Endothelial cell of umbilical vein (primary cell): ENCODE data around the gene FMN2. TPM values are rescaled to one million over a fixed set of nuclear protein-coding genes. Genes with fewer than 3 reads are reported as not detected.

Experiments
- BruUV-seq: library from RNA; stranded (reverse); fragments of 400-500 nt; replicated peaks from 2 replicates; lab custom pipeline; 2021; lab: Mats Ljungman, UMichigan
- CTCF ChIA-PET: fragments of 300-600, 350-600 bp; sonication (Branson Sonifier 250); formaldehyde crosslinking; loops from one replicate; lab custom pipeline; 2021; ENCODE audit warnings: antibody characterized with exemption, inconsistent platforms; lab: Charles Lee
- POLR2A ChIA-PET: fragments of 300-600, 350-600 bp; sonication (Branson Sonifier 250); formaldehyde crosslinking; loops from one replicate; lab custom pipeline; 2021; ENCODE audit warnings: antibody characterized with exemption, inconsistent platforms; lab: Charles Lee
- DNase-seq: peaks from one replicate; pipeline ENCODE4 v3.0.0-alpha.2; 2011; ENCODE audit warnings: low read depth, low spot score
- FAIRE-seq: peaks from 2 replicates; lab custom pipeline; 2011; peaks lifted over from hg19 to GRCh38; lab: Jason Lieb, UNC
- H2AFZ ChIP-seq: 2 replicates; pipeline ENCODE4 v1.6.0; 2012; ENCODE audit warnings: low read depth, low read length, control low read depth, inconsistent platforms
- H3K27ac ChIP-seq: 2 replicates; pipeline ENCODE4 v1.5.1; 2011; ENCODE audit warnings: low read depth, mild to moderate bottlenecking, control low read depth, low read length, moderate library complexity; ENCODE audit not compliant: insufficient read depth
- H3K27me3 ChIP-seq, 2 experiments: 2 replicates each; pipeline versions ENCODE4 v1.6.0 to v1.6.1; 2011; ENCODE audit warnings: low read length in 2 of 2, mixed read lengths in 1 of 2; ENCODE audit not compliant: control insufficient read depth in 2 of 2, insufficient read depth in 2 of 2
- H3K36me3 ChIP-seq, 2 experiments: 2 replicates in 1 of 2; 3 replicates in 1 of 2; pipeline ENCODE4 v1.5.1; 2011; ENCODE audit warnings: low read length in 2 of 2, mild to moderate bottlenecking in 1 of 2, moderate library complexity in 1 of 2; ENCODE audit not compliant: control insufficient read depth in 2 of 2, insufficient read depth in 2 of 2; ENCODE audit errors: extremely low read depth in 1 of 2
- H3K4me1 ChIP-seq: 3 replicates; pipeline ENCODE4 v1.5.1; 2011; ENCODE audit warnings: mild to moderate bottlenecking, low read length; ENCODE audit not compliant: control insufficient read depth, insufficient read depth; ENCODE audit errors: extremely low read depth
- H3K4me2 ChIP-seq: 2 replicates; pipeline ENCODE4 v1.6.1; 2011; ENCODE audit warnings: low read length, control low read depth, mixed read lengths; ENCODE audit not compliant: insufficient read depth
- H3K4me3 ChIP-seq, 3 experiments: fragments of 200-600 bp in 1 of 3; sonication (generic), shearing (Covaris generic) in 1 of 3; replicated peaks in 1 of 3; 2 replicates each; pipeline ENCODE4 v1.5.1; 2011 to 2016; ENCODE audit warnings: control low read depth in 3 of 3, low read length in 3 of 3, mild to moderate bottlenecking in 2 of 3, inconsistent platforms in 1 of 3, low read depth in 1 of 3, moderate library complexity in 1 of 3; ENCODE audit not compliant: insufficient read depth in 1 of 3
- H3K79me2 ChIP-seq: 2 replicates; pipeline ENCODE4 v1.6.0; 2012; ENCODE audit warnings: low read length, inconsistent platforms; ENCODE audit not compliant: control insufficient read depth, insufficient read depth
- H3K9ac ChIP-seq: replicated peaks from 2 replicates; pipeline ENCODE3; 2011; ENCODE audit warnings: low read length, control low read depth; ENCODE audit not compliant: insufficient read depth; ENCODE audit errors: extremely low read depth
- H3K9me1 ChIP-seq: replicated peaks from 3 replicates; pipeline ENCODE4 v1.6.0; 2011; ENCODE audit warnings: mild to moderate bottlenecking, low read length; ENCODE audit not compliant: control insufficient read depth, insufficient read depth; ENCODE audit errors: extremely low read depth
- H3K9me3 ChIP-seq: replicated peaks from 2 replicates; pipeline ENCODE4 v1.5.1; 2012; ENCODE audit warnings: low read length, inconsistent platforms; ENCODE audit not compliant: control insufficient read depth, insufficient read depth
- H4K20me1 ChIP-seq: replicated peaks from 2 replicates; pipeline ENCODE3; 2011; ENCODE audit warnings: mild to moderate bottlenecking, low read length; ENCODE audit not compliant: control insufficient read depth, insufficient read depth; ENCODE audit errors: extremely low read depth
- EZH2 ChIP-seq: IDR thresholded peaks from 2 replicates; pipeline ENCODE4 v1.6.1; 2012; ENCODE audit warnings: borderline replicate concordance, low read depth, mild to moderate bottlenecking, moderate library complexity, low read length, inconsistent platforms; ENCODE audit not compliant: severe bottlenecking
- FOS ChIP-seq: IDR thresholded peaks from 2 replicates; pipeline ENCODE4 v1.6.1; 2011; ENCODE audit warnings: mild to moderate bottlenecking, low read length, moderate library complexity, borderline replicate concordance; ENCODE audit not compliant: insufficient read depth
- GATA2 ChIP-seq: IDR thresholded peaks from 2 replicates; pipeline ENCODE4 v1.7.0; 2011; ENCODE audit warnings: low read depth, mild to moderate bottlenecking, moderate library complexity, mixed read lengths, low read length; ENCODE audit not compliant: insufficient read length, insufficient read depth
- JUN ChIP-seq: IDR thresholded peaks from 2 replicates; pipeline ENCODE4 v1.6.1; 2011; ENCODE audit warnings: borderline replicate concordance, low read depth; ENCODE audit not compliant: insufficient read length, insufficient read depth
- MYC ChIP-seq: IDR thresholded peaks from one replicate; pipeline ENCODE4 v1.6.1; 2011; ENCODE audit warnings: mild to moderate bottlenecking, low read depth, low read length
- POLR2A ChIP-seq: IDR thresholded peaks from 2 replicates; pipeline ENCODE4 v1.6.1; 2012; ENCODE audit warnings: low read depth, mild to moderate bottlenecking, control low read depth, low read length
- POLR2AphosphoS5 ChIP-seq: IDR thresholded peaks from 2 replicates; pipeline ENCODE4 v1.6.1; 2012; ENCODE audit warnings: low read depth, mild to moderate bottlenecking, control low read depth, low read length, moderate library complexity; ENCODE audit not compliant: insufficient read depth
- dilution Hi-C: fragments of 300-500 bp; cut with MboI; formaldehyde crosslinking; loops from one replicate; pipeline ENCODE4 v1.15.0; 2019; ENCODE audit warnings: low sequenced_read_pairs; ENCODE audit not compliant: extremely low pct_ligation_motif_present
- intact Hi-C: fragments of 100-400 bp; cut with micrococcal nuclease; formaldehyde crosslinking; loops from one replicate; pipeline ENCODE4 v1.10.0; 2022
- polyA plus RNA-seq, 4 experiments: library from polyadenylated mRNA; depleted of rRNA in 3 of 4; stranded (reverse) in 3 of 4; unstranded in 1 of 4; fragments of >200 nt; gene quantifications; 2 replicates each; pipeline versions ENCODE4 v1.2.1 to v1.2.3, GENCODE V29; 2011 to 2012; ENCODE audit warnings: missing spikeins in 1 of 4
- total RNA-seq: library from RNA; stranded (reverse); gene quantifications from 2 replicates; pipeline ENCODE4 v1.2.3, GENCODE V29; 2021
- TF ChIP-seq, protein P1 (sequence below), 2 donors: IDR thresholded peaks; 1 replicate in 1 of 2; 2 replicates in 1 of 2; pipeline ENCODE4 v1.5.1; 2011; ENCODE audit warnings: low read length in 2 of 2, mild to moderate bottlenecking in 2 of 2, moderate library complexity in 2 of 2, control low read depth in 1 of 2, inconsistent platforms in 1 of 2, low read depth in 1 of 2; ENCODE audit not compliant: insufficient read depth in 1 of 2; ENCODE audit errors: extremely low read depth in 1 of 2
- TF ChIP-seq, protein P2 (sequence below): IDR thresholded peaks from 2 replicates; pipeline ENCODE4 v1.6.1; 2011; ENCODE audit not compliant: insufficient read depth, insufficient read length

The FMN2 gene
- total and polyA plus RNA-seq, 2 donors (not counting 3 experiments of a cell fraction or from before 2014, with no cell fraction given) = not detected

DNA sequence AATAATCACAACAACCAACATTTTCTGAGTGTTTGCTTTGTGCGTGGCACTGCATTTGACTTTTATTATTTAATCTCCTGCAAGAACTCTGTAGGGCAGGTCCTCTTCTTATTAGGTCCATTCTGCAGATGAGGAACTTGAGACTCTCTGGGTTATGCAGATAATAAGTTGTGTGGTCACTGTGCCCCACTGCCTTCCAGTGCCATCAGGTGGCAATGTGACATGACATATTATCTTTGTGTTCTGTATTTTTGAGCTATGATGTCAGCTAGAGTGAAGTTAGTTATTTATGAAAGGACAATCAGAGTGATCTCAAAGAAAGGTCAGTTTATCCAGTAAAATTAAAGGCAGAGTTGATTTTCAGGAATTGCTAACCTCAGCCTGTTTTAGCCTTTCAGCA, 196.0 kb downstream of the FMN2 start:
- FAIRE-seq (no peak), DNase-seq (no peak)
- dilution Hi-C loops (no loop called here), intact Hi-C loops (no loop called here)
- Histone ChIP-seq H3K9me3 (peaks cover 4% of the 10 kb centered on the region), H3K4me3 (no peak overlapping the region), H2AFZ (no peak overlapping the region), H3K27me3 (no peaks in the 10 kb centered on the region), H3K4me1 (no peaks in the 10 kb centered on the region), H3K27ac (no peak overlapping the region), H3K79me2 (no peaks in the 10 kb centered on the region), H3K9me1 (no peaks in the 10 kb centered on the region), H4K20me1 (no peaks in the 10 kb centered on the region), H3K9ac (no peak overlapping the region), H3K4me2 (no peak overlapping the region), H3K36me3 (no peaks in the 10 kb centered on the region)
- BruUV-seq = no TSS peak
- ChIA-PET POLR2A (no interaction called here), CTCF (no interaction called here)
- TF ChIP-seq MYC (no peak), GATA2 (no peak)

DNA sequence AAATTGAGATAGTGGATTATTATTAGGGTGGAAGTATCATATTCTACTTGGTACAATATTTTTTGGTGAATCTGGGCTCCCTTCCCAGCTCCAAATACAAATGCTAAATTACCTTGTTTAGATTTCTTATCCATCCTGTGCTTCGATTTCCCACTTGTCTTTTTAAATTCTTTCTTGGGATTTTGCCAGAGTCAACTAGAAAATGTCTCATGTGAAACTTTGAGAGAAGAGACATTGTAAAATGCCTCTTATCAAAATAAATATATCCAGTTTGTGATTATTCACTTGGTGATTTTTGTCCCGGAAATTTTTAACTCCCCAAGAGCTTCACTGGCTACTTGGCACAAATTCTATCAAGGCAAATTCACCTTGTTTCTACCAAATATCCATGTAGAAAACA, 202.0 kb downstream of the FMN2 start:
- no peak overlapping the region for H3K4me3 ChIP-seq
- H2AFZ ChIP-seq = no peak overlapping the region
- DNase-seq (no peak), FAIRE-seq (no peak)
- no peaks in the 10 kb centered on the region for H3K27me3 ChIP-seq
- H4K20me1 ChIP-seq = no peaks in the 10 kb centered on the region
- H3K36me3 ChIP-seq = no peaks in the 10 kb centered on the region
- POLR2A ChIA-PET = no interaction called here
- CTCF ChIA-PET = no interaction called here
- intact Hi-C loops = no loop called here
- no peak overlapping the region for H3K4me2 ChIP-seq
- H3K9ac ChIP-seq = no peak overlapping the region
- no TSS peak for BruUV-seq
- dilution Hi-C loops = no loop called here
- TF ChIP-seq, protein P1, sequence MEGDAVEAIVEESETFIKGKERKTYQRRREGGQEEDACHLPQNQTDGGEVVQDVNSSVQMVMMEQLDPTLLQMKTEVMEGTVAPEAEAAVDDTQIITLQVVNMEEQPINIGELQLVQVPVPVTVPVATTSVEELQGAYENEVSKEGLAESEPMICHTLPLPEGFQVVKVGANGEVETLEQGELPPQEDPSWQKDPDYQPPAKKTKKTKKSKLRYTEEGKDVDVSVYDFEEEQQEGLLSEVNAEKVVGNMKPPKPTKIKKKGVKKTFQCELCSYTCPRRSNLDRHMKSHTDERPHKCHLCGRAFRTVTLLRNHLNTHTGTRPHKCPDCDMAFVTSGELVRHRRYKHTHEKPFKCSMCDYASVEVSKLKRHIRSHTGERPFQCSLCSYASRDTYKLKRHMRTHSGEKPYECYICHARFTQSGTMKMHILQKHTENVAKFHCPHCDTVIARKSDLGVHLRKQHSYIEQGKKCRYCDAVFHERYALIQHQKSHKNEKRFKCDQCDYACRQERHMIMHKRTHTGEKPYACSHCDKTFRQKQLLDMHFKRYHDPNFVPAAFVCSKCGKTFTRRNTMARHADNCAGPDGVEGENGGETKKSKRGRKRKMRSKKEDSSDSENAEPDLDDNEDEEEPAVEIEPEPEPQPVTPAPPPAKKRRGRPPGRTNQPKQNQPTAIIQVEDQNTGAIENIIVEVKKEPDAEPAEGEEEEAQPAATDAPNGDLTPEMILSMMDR (IDR thresholded peaks at IDR 0.05; ENCODE audit: extremely low read depth in 1 of 2, insufficient read depth in 1 of 2, low read depth in 1 of 2, low read length in 2 of 2) = no peak
- TF ChIP-seq POLR2A (no peak), EZH2 (no peak), POLR2AphosphoS5 (no peak), JUN (no peak), FOS (no peak), GATA2 (no peak), MYC (no peak)
- TF ChIP-seq, protein P2, sequence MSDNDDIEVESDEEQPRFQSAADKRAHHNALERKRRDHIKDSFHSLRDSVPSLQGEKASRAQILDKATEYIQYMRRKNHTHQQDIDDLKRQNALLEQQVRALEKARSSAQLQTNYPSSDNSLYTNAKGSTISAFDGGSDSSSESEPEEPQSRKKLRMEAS = no peak
- no peaks in the 10 kb centered on the region for H3K9me1 ChIP-seq
- no peak overlapping the region for H3K27ac ChIP-seq
- peaks cover 2% of the 10 kb centered on the region for H3K9me3 ChIP-seq
- no peaks in the 10 kb centered on the region for H3K4me1 ChIP-seq
- H3K79me2 ChIP-seq = no peaks in the 10 kb centered on the region
